HG03095 (cell line): ENCODE results near the gene MBNL2.
"Not testable (repeated sequence)": the region's sequence is repeated elsewhere in the genome, so short reads cannot be mapped to it uniquely, and the experiment has no call there.

Experiments used
- ATAC-seq: cut with Tn5 transposase; IDR thresholded peaks from one replicate; pipeline ENCODE4 v1.9.1; 2021; ENCODE audit warnings: moderate library complexity; ENCODE audit not compliant: unreplicated experiment

Gene MBNL2

DNA sequence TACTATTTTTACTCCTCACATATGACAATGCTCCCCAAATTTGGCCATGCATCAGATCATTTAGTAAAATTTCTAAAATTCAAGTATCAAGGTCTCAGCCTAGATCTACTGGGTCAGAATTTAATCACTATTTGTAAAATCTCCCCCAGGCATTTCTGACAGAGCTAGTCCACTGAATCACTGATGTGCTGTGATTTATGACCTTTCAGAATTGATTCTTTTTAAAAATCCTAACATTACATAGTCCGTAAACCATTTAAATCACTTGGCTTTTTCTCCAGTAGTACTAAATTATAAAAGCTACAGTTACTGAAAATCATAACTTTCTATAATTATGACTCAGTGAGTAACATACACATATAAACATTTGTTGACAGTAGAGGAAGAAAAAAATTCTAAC is 119.0 kb downstream of the MBNL2 start:
- ATAC-seq: no peak

DNA sequence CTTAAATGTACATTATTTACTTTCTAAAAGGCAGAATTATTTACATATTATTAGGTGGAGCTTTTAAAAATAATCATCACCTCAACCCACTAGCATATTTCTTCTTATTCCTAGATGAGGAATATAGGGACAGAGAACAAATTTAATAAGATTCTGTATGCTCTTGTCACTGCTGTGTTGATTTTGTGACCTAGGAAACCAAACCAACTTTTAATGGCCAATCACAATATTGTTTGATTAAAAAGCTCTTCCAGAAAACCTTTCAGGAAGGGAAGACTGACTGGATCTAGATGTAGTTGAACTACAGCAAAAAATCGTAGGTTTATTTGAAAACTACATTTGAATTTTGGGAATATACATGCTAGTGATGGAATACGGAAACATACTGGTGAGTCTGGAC is 120.0 kb downstream of the MBNL2 start:
- ATAC-seq: no peak

DNA sequence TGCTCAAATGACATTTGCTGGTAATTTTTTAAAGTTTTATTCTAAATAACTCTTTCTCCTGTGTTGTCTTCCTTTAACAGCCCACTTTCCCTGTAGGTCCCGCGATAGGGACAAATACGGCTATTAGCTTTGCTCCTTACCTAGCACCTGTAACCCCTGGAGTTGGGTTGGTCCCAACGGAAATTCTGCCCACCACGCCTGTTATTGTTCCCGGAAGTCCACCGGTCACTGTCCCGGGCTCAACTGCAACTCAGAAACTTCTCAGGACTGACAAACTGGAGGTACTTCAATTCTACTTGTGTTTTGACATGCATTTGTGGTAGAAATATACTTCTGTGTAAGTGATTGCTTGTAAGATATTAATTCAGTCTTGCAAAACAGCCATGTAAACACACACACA is 120.8 kb downstream of the MBNL2 start:
- no peak for ATAC-seq

DNA sequence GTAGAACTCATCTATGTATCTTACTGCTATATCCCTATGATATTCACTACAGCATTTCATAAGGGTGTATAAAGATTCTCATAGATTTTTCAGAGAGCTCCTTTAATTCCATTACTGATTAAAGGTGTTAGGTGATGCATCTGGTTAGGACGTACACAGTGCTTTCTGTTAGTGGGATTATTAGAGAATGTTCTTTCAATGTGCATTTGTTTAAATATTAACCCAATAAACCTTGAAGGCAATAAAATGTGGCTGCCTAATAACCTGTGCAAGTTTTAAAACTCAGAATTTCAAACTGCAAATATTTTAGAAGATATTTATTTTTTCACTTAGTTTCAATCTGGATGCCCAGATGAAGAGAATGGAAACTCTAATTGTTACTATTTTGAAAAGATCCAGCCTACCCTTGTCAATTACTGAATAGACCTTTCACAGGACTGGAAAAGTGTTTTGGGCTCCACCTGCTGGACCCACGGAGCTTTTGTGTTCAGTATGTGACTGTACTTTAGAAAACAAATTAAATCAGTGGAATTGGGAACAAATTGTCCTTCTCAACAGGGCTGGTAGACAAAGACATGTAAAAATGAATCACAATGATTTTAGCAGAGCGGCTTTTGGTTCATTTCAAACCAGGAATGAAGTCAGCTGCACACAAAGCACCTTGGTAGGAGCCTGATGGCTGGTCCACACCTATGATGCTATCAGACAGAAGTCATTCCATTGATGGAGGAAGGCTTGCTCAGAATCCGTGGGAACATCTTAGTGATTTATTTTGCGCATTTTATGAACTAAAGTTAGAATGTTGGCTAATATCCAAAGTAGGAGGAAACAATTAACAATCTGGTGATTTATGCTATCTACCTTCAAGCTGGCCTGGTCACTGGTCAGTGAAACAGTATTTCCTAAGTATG is 122.4 kb downstream of the MBNL2 start:
- ATAC-seq: peak; percentile 61

DNA sequence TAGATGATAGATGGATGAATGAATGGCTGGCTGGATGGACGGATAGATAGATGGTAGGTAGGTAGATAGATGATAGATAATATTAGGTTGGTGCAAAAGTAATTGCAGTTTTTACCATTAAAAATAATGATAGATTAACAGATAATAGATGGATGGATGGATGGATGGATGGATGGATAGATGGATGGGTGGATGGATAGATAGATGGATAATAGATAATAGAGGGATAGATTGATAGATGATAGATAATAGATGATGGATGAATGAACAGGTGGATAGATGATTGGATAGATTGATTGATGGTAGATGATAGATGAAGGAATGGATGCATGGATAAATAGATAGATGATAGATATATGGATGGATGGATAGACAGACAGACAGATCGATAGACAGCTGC is 124.0 kb downstream of the MBNL2 start:
- ATAC-seq: no peak

- no peak for ATAC-seq
These were observed 124.6 kb downstream of the MBNL2 start for GRCh38 chr13:97346561-97347254.

GRCh38 chr13:97347255-97347932 is 125.3 kb downstream of the MBNL2 start:
- ATAC-seq: no peak

- no peak for ATAC-seq
These were observed 126.5 kb downstream of the MBNL2 start for GRCh38 chr13:97348569-97349100.

GRCh38 chr13:97352012-97352411 is 129.9 kb downstream of the MBNL2 start:
- not testable (repeated sequence) for ATAC-seq

- no peak for ATAC-seq
These were observed 130.7 kb downstream of the MBNL2 start for GRCh38 chr13:97352815-97353214.

GRCh38 chr13:97353927-97354675 is 132.0 kb downstream of the MBNL2 start:
- ATAC-seq: no peak

GRCh38 chr13:97354808-97355207 is 132.7 kb downstream of the MBNL2 start:
- ATAC-seq: no peak

DNA sequence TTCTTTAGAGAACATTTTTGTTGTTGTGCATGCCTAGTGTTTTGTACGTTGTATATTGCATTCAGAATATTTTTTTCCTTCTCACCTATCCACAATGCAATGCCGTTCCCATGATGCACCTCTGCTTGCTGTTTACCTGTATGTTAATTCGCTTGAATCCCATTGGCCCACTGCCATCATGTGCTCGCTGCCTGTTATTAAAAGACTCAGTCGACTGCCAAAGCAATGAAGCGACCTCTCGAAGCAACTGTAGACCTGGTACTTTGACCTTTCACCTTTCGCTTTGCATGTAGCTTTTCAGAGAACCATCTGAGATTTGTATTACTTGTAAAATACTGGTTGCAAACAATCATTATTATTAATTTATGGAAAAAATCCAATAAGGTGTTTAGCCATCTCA is 134.5 kb downstream of the MBNL2 start:
- no peak for ATAC-seq

DNA sequence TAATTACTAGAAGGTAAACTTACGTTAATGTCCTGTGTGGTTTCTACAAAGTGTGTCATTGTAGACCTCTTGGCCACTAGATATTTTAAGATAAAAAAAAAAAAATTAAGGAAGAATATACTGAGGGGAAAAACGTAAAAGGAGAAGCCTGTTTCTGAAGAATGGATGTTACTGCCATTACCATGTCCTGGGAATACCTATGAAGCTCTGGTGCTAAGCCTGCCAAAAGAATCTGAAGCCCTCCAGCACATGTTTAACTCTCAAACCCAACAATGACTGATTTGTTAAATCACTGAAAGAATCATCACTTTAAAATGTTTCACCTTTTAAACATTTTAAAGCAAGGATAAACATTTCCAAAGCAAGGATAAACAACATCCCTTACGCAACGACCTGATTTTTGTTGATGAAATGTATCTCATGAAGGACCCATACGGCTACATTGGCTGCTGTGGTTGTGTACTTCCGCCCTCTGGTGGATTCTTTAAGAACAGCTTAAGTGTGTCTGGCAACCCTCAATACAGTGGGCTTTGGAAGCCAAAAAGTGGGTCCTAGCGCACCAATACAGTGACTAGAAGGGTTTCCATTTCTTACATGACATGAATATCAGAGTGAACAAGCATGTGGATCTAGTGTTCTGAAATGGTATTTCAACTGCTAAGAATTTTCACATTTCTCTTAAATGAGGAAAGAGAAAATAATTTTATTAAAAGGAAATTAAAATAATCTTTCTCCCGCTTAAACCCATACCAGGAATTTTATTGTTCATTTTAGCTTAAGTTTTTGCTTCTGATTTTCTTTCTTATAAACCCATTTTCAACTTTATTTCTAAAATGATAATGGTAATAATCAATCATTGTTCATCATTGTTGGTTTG is 137.3 kb downstream of the MBNL2 start:
- ATAC-seq: peak; percentile 92

DNA sequence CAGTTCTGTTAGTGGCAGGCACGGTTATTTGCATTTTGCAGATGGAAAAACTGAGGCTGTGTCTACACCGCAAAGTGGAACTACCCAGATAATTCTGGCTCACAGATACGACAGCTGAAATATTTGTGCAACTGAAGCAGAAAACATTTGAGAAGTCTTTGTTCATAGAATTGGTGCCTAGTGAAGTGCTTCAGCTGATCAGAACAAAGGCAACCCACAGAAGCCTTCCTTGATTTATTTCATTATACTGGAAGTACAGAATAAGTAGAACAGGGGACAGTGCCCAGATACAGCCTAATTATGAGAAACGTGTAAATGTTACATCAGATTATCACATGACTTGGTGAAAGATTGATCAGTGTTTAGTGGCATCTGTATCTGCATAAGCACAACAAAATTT is 138.5 kb downstream of the MBNL2 start:
- ATAC-seq: no peak

GRCh38 chr13:97364031-97364430 is 141.9 kb downstream of the MBNL2 start:
- no peak for ATAC-seq

DNA sequence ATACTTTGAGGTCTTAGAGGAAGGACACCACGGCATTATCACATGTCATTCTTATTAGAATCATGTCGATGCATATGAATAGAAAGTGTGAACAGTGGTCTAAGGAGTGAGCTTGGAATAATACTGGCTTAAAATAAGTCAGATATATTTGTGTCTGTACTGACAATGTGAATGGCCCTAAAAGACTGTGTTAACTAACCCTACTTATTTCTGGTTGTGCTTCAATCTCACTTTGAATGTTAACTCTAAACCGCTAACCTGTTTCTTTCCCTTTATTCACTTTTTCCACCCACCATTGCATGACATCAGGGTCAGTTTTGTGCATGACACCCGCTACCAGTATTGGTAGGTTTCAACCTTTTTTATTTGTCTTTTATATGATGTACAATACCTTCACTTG is 142.7 kb downstream of the MBNL2 start:
- ATAC-seq: no peak

DNA sequence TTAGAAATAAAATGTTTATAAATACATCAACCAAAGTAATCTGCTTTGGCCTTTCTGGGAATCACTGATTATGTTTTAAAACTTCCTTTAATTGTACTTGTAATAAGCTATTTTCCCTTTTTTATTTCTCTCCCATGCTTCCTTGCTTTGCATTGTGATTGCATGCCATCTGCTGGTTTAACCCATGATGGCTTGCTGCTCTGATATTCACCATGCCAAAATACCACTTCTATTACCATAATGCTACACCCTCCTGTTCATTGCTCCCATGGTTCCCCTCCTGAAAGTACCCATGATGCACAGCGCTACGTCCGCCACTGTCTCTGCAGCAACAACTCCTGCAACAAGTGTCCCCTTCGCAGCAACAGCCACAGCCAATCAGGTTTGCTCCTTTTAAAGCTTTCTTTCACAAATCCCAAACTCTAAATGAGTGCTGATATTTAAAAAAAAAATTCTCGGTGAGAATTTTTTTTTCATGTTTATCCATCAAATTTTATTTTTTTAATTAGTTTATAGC is 144.1 kb downstream of the MBNL2 start:
- no peak for ATAC-seq

DNA sequence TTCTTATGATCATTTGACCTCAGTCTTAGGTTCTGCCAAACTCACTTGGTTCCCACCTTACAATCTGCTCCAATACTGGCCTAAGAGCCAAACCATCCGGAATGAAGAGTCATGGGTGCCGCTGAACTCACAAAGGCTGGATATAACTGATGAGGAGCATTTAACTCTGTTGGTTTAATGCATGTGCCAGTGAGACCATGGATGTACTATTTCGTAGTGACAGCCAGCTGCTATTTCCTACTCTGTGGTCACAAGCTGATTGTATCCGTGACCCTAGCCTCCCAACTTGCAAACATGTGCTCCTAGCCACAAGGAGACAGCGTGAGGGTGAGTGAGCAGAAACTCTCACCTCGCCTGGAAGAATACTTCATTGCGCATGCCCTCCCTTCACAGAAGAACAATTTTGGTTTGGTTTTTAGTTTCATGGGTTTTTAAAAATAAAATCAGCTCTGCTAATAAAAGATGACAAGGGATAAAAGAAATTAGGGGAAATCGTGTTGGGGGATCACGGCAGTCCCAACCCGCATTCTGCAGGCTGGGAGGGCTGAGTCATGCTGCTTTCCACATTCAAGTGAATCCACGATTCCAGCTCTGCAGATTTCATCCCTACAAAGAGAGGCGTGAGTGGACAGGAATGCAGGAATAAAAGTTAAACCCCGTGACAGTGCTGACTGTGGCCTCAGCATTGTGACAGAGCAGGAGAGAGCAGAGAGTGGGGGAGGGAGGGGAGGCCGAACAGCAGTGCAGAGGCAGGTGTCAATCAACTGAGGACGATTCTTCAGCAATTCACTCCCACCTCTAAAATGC is 145.1 kb downstream of the MBNL2 start:
- ATAC-seq: peak; percentile 41
